ENCODE measurements around the gene PPP3CA. TPM values are rescaled to one million over a fixed set of nuclear protein-coding genes. Genes with fewer than 3 reads are reported as not detected.
A peak's percentile ranks its signal among the peaks of the same experiment; 100 is the strongest.

PPP3CA gene
- total RNA-seq, 1 experiment from 2014 or later = 31.0 TPM

GRCh38 chr4:101188906-101189305, 158.4 kb downstream of the PPP3CA start:
- no peak overlapping the region for H3K4me3 ChIP-seq (ENCODE audit: low read depth in 2 of 2, low read length in 2 of 2)
- no peaks in the 10 kb centered on the region for H3K36me3 ChIP-seq (ENCODE audit: control insufficient read depth, insufficient read depth, low read length)
- no peaks in the 10 kb centered on the region; the same call in 1 of the 2 replicates for H3K4me1 ChIP-seq (ENCODE audit: control insufficient read depth, insufficient read depth, low read length)
- ChIA-PET CTCF (interaction anchor here (0.6 kb wide), 1 partner anchor 1071 kb away, joined by 4 read pairs; no protein-coding TSS in a partner anchor), POLR2A (no interaction called here)
- in situ Hi-C loops (cut with HindIII; ENCODE audit: low pct_unique_long_range_greater_than_20kb, low sequenced_read_pairs) = no loop called here
- BruUV-seq (replicated peaks) = no TSS peak
- no peak for TF ChIP-seq POLR2AphosphoS5 (IDR thresholded peaks at IDR 0.05; ENCODE audit: low read depth, low read length)
- TF ChIP-seq SIN3A (IDR thresholded peaks at IDR 0.05; ENCODE audit: borderline replicate concordance, insufficient read depth, low read depth, low read length) = no peak
- no peak for TF ChIP-seq CTCF (IDR thresholded peaks at IDR 0.05)
- TF ChIP-seq REST (IDR thresholded peaks at IDR 0.05; ENCODE audit: insufficient read depth in 1 of 2, low read depth in 2 of 2, low read length in 1 of 2) = no peak
- no peak for TF ChIP-seq TCF7L2 (IDR thresholded peaks at IDR 0.05; ENCODE audit: low read depth, low read length)
- no peaks in the 10 kb centered on the region for H3K9me3 ChIP-seq (ENCODE audit: control insufficient read depth, insufficient read depth, low read depth, low read length)
- H3K27ac ChIP-seq (ENCODE audit: low read length) = no peak overlapping the region
- DNase-seq (ENCODE audit: low read depth, low spot score) (no peak), ATAC-seq (no peak)
- no peaks in the 10 kb centered on the region for H3K27me3 ChIP-seq (ENCODE audit: control insufficient read depth, insufficient read depth, low read length)
- intact Hi-C loops (cut with micrococcal nuclease; ENCODE audit: unreplicated experiment) = loop anchor here (5.0 kb wide), 1 partner anchor 158 kb away; the partner anchor contains the start of gene PPP3CA

- no peaks in the 10 kb centered on the region for H3K27me3 ChIP-seq (ENCODE audit: control insufficient read depth, insufficient read depth, low read length)
- no peak for ATAC-seq
- H3K9me3 ChIP-seq (ENCODE audit: control insufficient read depth, insufficient read depth, low read depth, low read length) = no peaks in the 10 kb centered on the region
- POLR2A ChIA-PET = no interaction called here
- no peaks in the 10 kb centered on the region; the same call in 1 of the 2 replicates for H3K4me1 ChIP-seq (ENCODE audit: control insufficient read depth, insufficient read depth, low read length)
- H3K4me3 ChIP-seq (ENCODE audit: low read depth in 2 of 2, low read length in 2 of 2) = no peak overlapping the region
- CTCF ChIA-PET = no interaction called here
- TF ChIP-seq SIN3A (IDR thresholded peaks at IDR 0.05; ENCODE audit: borderline replicate concordance, insufficient read depth, low read depth, low read length) = no peak
- peak; percentile 33; the same call in 1 of the 2 replicates for TF ChIP-seq CTCF (IDR thresholded peaks at IDR 0.05)
- in situ Hi-C loops (cut with HindIII; ENCODE audit: low pct_unique_long_range_greater_than_20kb, low sequenced_read_pairs) = no loop called here
- BruUV-seq (replicated peaks) = no TSS peak
- no peak for DNase-seq (ENCODE audit: low read depth, low spot score)
- intact Hi-C loops (cut with micrococcal nuclease; ENCODE audit: unreplicated experiment) = loop anchor here (5.0 kb wide), 1 partner anchor 159 kb away; the partner anchor contains the start of gene PPP3CA
- no peak overlapping the region; the same call in 1 of the 2 replicates for H3K27ac ChIP-seq (ENCODE audit: low read length)
- H3K36me3 ChIP-seq (ENCODE audit: control insufficient read depth, insufficient read depth, low read length) = no peaks in the 10 kb centered on the region
These were observed 159.5 kb downstream of the PPP3CA start for GRCh38 chr4:101187841-101188240.
